GM12878 (cell line): Measurements from ENCODE around the gene CACNG4.

Experiments
- ASH2L ChIP-seq: fragments of 300-600, 200-600 bp; sonication (generic); IDR thresholded peaks from 2 replicates; pipeline ENCODE4 v1.6.1; 2017; ENCODE audit warnings: low read depth, mild to moderate bottlenecking, borderline replicate concordance
- CHD2 ChIP-seq: IDR thresholded peaks from 2 replicates; pipeline ENCODE4 v1.6.1; 2011; ENCODE audit warnings: low read depth, low read length, improper control_type of control experiment, borderline replicate concordance
- EGR1 ChIP-seq, 2 experiments: IDR thresholded peaks; 1 replicate in 1 of 2; 2 replicates in 1 of 2; pipeline ENCODE4 v1.6.1; 2011 to 2012; ENCODE audit warnings: low read depth in 2 of 2, low read length in 2 of 2, borderline replicate concordance in 1 of 2, mild to moderate bottlenecking in 1 of 2, moderate library complexity in 1 of 2
- POLR2A ChIP-seq: IDR thresholded peaks from 2 replicates; pipeline ENCODE4 v1.6.1; 2011; ENCODE audit warnings: low read depth, mild to moderate bottlenecking, low read length
- ZBTB4 ChIP-seq: fragments of 450-650 bp; formaldehyde crosslinking; IDR thresholded peaks from 2 replicates; pipeline ENCODE4 v1.4.0; 2022; ENCODE audit warnings: mild to moderate bottlenecking, moderate library complexity
- TF ChIP-seq, protein P1 (sequence below), 3 experiments: IDR thresholded peaks in 2 of 3; conservative IDR thresholded peaks in 1 of 3; 2 replicates each; pipeline ENCODE4 v1.5.1; 2011; ENCODE audit warnings: low read depth in 3 of 3, low read length in 3 of 3, mild to moderate bottlenecking in 3 of 3, control low read depth in 2 of 3, moderate library complexity in 2 of 3, inconsistent platforms in 1 of 3, mixed read lengths in 1 of 3; ENCODE audit not compliant: control insufficient read depth in 2 of 3, insufficient read depth in 1 of 3; ENCODE audit errors: extremely low read depth in 1 of 3

GRCh38 chr17:67056746-67057490 lies 92.4 kb downstream of the CACNG4 start:
- TF ChIP-seq ASH2L (no peak), POLR2A (no peak), CHD2 (no peak), EGR1 (IDR thresholded peaks at IDR 0.05; ENCODE audit: borderline replicate concordance in 1 of 2, low read depth in 2 of 2, low read length in 2 of 2) (no peak), ZBTB4 (CRISPR knock-in tag) (no peak)
- TF ChIP-seq, protein P1, sequence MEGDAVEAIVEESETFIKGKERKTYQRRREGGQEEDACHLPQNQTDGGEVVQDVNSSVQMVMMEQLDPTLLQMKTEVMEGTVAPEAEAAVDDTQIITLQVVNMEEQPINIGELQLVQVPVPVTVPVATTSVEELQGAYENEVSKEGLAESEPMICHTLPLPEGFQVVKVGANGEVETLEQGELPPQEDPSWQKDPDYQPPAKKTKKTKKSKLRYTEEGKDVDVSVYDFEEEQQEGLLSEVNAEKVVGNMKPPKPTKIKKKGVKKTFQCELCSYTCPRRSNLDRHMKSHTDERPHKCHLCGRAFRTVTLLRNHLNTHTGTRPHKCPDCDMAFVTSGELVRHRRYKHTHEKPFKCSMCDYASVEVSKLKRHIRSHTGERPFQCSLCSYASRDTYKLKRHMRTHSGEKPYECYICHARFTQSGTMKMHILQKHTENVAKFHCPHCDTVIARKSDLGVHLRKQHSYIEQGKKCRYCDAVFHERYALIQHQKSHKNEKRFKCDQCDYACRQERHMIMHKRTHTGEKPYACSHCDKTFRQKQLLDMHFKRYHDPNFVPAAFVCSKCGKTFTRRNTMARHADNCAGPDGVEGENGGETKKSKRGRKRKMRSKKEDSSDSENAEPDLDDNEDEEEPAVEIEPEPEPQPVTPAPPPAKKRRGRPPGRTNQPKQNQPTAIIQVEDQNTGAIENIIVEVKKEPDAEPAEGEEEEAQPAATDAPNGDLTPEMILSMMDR (IDR thresholded peaks at IDR 0.05 in 2 of 3, conservative IDR thresholded peaks at IDR 0.05 in 1 of 3; ENCODE audit: control insufficient read depth in 2 of 3, extremely low read depth in 1 of 3, insufficient read depth in 1 of 3, low read depth in 3 of 3, low read length in 3 of 3): no peak
